Testis (tissue), 3 donors: ENCODE measurements around the gene SF3B1. TPM values are rescaled to one million over a fixed set of nuclear protein-coding genes. Genes with fewer than 3 reads are reported as not detected.

Source experiments
- DNase-seq: peaks from one replicate; pipeline ENCODE4 v3.0.0-alpha.2; 2019
- H3K27ac ChIP-seq, 2 donors: fragments of 200-600 bp; sonication (generic); one replicate each; pipeline ENCODE4 v1.5.1; 2019
- H3K27me3 ChIP-seq: fragments of 200-600 bp; sonication (generic); one replicate; pipeline ENCODE4 v1.5.1; 2019
- H3K36me3 ChIP-seq: fragments of 200-600 bp; sonication (generic); one replicate; pipeline ENCODE4 v1.5.1; 2017; ENCODE audit warnings: low read depth; ENCODE audit errors: missing control alignments
- H3K4me1 ChIP-seq: fragments of 200-600 bp; sonication (generic); one replicate; pipeline ENCODE4 v1.5.1; 2019
- H3K4me3 ChIP-seq, 2 donors: fragments of 200-600 bp; sonication (generic); one replicate each; pipeline ENCODE4 v1.5.1; 2017 to 2019
- H3K9me3 ChIP-seq: fragments of 200-600 bp; sonication (generic); one replicate; pipeline ENCODE4 v1.5.1; 2017
- POLR2A ChIP-seq: fragments of 450-650 bp; IDR thresholded peaks from one replicate; pipeline ENCODE4 v1.6.1; 2017; ENCODE audit warnings: antibody characterized with exemption, mild to moderate bottlenecking, moderate library complexity
- WGBS, 2 donors: methylation state at CpG; one replicate each; pipeline ENCODE4 v1.1.5; 2018; 5-methylcytosine and 5-hydroxymethylcytosine counted together
- intact Hi-C: fragments of 100-400 bp; cut with DNase I; formaldehyde crosslinking; loops from one replicate; pipeline ENCODE4 v1.15.1; 2023; ENCODE audit warnings: low total_unique reads
- polyA plus RNA-seq: library from polyadenylated mRNA; stranded (reverse); fragments of 350-450 nt; fragmentation: Illumina TruSeq; extraction: RNeasy Lipid Tissue Mini Kit (QIAGEN cat#74804); gene quantifications from one replicate; pipeline ENCODE4 v1.2.3, GENCODE V29; 2014; ENCODE audit warnings: low read depth, low replicate concordance; ENCODE audit not compliant: insufficient read depth
- total RNA-seq, 2 donors: library from RNA; depleted of rRNA; stranded (reverse); fragments of >200 nt; gene quantifications; one replicate each; pipeline ENCODE4 v1.2.3, GENCODE V29; 2016
- TF ChIP-seq, protein P1 (sequence below), 3 experiments: fragments of 450-650 bp in 2 of 3; fragments of 200-600 bp in 1 of 3; sonication (generic) in 1 of 3; IDR thresholded peaks; one replicate each; pipeline ENCODE4 v1.5.1; 2016 to 2019; ENCODE audit warnings: antibody characterized with exemption in 3 of 3, mild to moderate bottlenecking in 2 of 3, moderate library complexity in 1 of 3

The SF3B1 gene
- total and polyA plus RNA-seq, 3 donors from 2014 or later, result 178 to 293 (median 288) TPM

DNA sequence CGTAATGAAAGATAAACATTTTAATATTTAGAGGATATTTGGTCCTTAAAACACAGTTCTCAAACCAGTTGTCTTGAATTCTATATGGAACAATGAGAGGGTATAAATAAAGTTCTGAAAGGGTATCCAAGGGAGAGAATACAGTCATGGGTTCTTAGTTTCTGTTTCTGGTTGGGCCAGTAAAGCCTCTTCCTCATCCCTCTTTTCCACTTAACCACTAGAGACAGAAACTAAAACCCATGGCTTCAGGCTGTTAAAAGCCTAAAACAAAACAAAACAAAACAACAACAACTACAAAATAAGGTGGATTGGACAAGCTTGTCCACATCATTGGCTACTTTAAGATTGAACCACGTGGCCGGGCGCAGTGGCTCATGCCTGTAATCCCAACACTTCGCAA is 37.3 kb upstream of the SF3B1 start:
- H3K27me3 ChIP-seq, result no peaks in the 10 kb centered on the region
- intact Hi-C loops, result no loop called here
- no peak overlapping the region for H3K4me3 ChIP-seq
- 93 to 97% methylated on average over 5 of the region's 5 CpGs for WGBS, 2 donors
- no peak for TF ChIP-seq POLR2A
- H3K27ac ChIP-seq, result no peak overlapping the region
- no peak for DNase-seq
- no peaks in the 10 kb centered on the region for H3K4me1 ChIP-seq
- no peaks in the 10 kb centered on the region for H3K36me3 ChIP-seq
- no peaks in the 10 kb centered on the region for H3K9me3 ChIP-seq

DNA sequence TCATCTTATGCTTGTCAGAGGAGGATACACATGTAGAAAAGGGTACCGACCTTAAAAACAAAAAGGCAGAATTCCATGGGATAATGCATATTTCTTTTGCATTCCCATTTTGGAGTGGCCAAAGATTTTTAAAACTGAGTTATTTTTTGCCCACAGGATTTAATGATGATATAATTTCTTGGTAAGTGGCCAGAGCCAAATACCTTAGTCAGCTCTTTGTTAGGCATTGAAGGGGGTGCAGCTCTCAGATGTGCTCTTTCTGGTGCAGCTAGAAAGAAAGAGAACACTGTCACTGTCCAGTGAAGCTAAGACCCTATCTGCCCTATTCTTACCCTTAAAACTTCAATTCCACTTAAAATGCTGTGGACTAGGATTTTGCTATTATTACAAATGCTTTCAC is 29.3 kb upstream of the SF3B1 start:
- 66 to 87% methylated on average over 1 of the region's 1 CpG for WGBS, 2 donors
- H3K27ac ChIP-seq, result no peak overlapping the region
- no peaks in the 10 kb centered on the region for H3K36me3 ChIP-seq
- no peak for DNase-seq
- H3K4me3 ChIP-seq, result no peak overlapping the region
- H3K4me1 ChIP-seq, result no peaks in the 10 kb centered on the region
- TF ChIP-seq POLR2A, result no peak
- TF ChIP-seq, protein P1, sequence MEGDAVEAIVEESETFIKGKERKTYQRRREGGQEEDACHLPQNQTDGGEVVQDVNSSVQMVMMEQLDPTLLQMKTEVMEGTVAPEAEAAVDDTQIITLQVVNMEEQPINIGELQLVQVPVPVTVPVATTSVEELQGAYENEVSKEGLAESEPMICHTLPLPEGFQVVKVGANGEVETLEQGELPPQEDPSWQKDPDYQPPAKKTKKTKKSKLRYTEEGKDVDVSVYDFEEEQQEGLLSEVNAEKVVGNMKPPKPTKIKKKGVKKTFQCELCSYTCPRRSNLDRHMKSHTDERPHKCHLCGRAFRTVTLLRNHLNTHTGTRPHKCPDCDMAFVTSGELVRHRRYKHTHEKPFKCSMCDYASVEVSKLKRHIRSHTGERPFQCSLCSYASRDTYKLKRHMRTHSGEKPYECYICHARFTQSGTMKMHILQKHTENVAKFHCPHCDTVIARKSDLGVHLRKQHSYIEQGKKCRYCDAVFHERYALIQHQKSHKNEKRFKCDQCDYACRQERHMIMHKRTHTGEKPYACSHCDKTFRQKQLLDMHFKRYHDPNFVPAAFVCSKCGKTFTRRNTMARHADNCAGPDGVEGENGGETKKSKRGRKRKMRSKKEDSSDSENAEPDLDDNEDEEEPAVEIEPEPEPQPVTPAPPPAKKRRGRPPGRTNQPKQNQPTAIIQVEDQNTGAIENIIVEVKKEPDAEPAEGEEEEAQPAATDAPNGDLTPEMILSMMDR (IDR thresholded peaks at IDR 0.05), result no peak
- H3K9me3 ChIP-seq, result no peaks in the 10 kb centered on the region
- intact Hi-C loops, result no loop called here
- H3K27me3 ChIP-seq, result no peaks in the 10 kb centered on the region

DNA sequence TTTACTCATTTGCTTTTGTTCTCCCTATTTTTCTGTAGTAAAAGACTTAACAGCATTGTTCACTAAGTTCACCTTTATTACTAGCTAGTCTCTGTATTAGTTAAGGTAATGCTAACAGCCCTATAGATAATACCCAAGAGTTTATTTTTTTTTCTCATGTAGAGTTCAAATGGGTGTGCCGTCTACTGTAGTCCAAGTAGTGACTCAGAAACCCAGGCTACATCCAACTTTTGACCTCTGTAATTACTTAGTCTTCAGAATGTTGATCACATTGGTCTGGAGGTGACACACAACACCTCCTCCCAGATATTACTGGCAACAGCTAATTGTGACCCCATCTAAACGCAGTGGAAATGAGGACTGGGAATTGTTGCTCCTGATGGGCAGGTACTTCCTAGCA is 26.2 kb upstream of the SF3B1 start:
- no peak for DNase-seq
- no peak overlapping the region for H3K4me3 ChIP-seq
- intact Hi-C loops, result no loop called here
- H3K27me3 ChIP-seq, result no peaks in the 10 kb centered on the region
- 86 to 89% methylated on average over 2 of the region's 2 CpGs for WGBS, 2 donors
- H3K4me1 ChIP-seq, result no peaks in the 10 kb centered on the region
- H3K9me3 ChIP-seq, result no peaks in the 10 kb centered on the region
- H3K36me3 ChIP-seq, result no peaks in the 10 kb centered on the region
- H3K27ac ChIP-seq, result no peak overlapping the region
- TF ChIP-seq, protein P1 (IDR thresholded peaks at IDR 0.05), result no peak
- TF ChIP-seq POLR2A, result no peak

DNA sequence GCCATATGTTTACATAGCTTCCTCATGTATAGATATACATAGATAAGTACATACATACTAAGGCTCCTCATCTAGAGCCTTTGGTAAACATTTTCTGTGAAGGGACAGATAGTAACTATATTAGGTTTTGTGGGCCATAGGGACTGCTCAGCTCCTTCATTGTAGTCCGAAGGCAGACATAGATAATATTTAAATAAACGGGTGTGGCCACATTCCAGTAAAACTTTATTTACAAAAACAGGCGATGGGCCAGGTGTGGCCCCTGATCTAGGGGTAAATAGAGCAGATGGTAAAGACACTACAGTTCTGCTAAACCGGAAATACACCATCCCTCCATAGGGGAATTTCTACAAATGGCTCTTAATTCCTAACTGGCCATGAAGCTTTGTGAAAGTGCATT is 25.8 kb upstream of the SF3B1 start:
- intact Hi-C loops, result no loop called here
- Histone ChIP-seq H3K36me3 (no peaks in the 10 kb centered on the region), H3K27ac (no peak overlapping the region), H3K4me3 (no peak overlapping the region), H3K4me1 (no peaks in the 10 kb centered on the region), H3K27me3 (no peaks in the 10 kb centered on the region), H3K9me3 (no peaks in the 10 kb centered on the region)
- TF ChIP-seq, protein P1 (IDR thresholded peaks at IDR 0.05), result no peak
- no peak for TF ChIP-seq POLR2A
- 89 to 94% methylated on average over 4 of the region's 4 CpGs for WGBS, 2 donors
- no peak for DNase-seq

DNA sequence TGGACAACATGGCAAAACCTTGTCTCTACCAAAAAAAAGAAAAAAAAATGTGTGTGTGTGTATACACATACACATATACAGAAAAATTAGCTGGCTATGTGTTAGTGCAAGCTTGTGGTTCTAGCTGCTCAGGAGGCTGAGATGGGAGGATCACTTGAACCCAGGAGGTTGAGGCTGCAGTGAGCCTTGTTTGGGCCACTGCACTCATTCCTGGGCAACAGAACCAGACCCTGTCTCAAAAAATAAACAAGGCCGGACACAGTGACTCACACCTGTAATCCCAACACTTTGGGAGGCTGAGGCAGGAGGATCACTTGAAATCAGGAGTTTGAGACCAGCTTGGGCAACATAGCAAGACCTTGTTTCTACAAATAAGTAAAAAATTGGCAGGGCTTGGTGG is 20.6 kb upstream of the SF3B1 start:
- DNase-seq, result no peak
- no peaks in the 10 kb centered on the region for H3K36me3 ChIP-seq
- H3K27me3 ChIP-seq, result no peaks in the 10 kb centered on the region
- 90 to 91% methylated on average over 1 of the region's 1 CpG for WGBS, 2 donors
- H3K27ac ChIP-seq, result no peak overlapping the region
- peaks cover 11% of the 10 kb centered on the region for H3K4me1 ChIP-seq
- TF ChIP-seq, protein P1 (IDR thresholded peaks at IDR 0.05), result no peak
- TF ChIP-seq POLR2A, result no peak
- no peaks in the 10 kb centered on the region for H3K9me3 ChIP-seq
- H3K4me3 ChIP-seq, result no peak overlapping the region
- intact Hi-C loops, result no loop called here
